ENCODE measurements around the gene PHKA2. TPM values are rescaled to one million over a fixed set of nuclear protein-coding genes. Genes with fewer than 3 reads are reported as not detected.

Gene PHKA2
- polyA plus RNA-seq, 1 experiment = 12.3 TPM

DNA sequence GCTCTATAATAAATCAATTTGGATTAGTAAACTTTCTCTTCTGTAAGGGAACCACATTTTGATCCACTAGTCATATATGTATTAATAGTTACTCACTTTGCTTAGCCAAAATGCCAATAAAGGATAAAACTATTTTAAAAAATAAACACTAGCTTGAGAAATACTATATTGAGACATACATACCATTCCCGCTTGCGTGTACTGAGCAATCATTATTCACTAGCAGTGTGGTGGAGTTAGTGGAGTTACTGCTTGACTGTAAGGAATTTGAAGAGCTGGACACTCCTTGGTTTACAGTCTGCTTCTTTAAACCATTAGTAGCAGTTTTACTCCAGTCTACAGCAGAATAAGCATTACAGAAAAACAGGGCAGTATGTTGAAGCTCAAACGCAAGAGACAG is 10.8 kb upstream of the PHKA2 start:
- TF ChIP-seq CTCF (IDR thresholded peaks at IDR 0.05; ENCODE audit: low read depth, low read length) = no peak
- H3K9me3 ChIP-seq (ENCODE audit: control insufficient read depth, insufficient read depth, low read length) = no peaks in the 10 kb centered on the region
- no peaks in the 10 kb centered on the region for H3K27me3 ChIP-seq (ENCODE audit: control insufficient read depth, insufficient read depth, low read length)
- peak overlapping the region; percentile 53 for H3K27ac ChIP-seq (ENCODE audit: low read depth, low read length)
- ChIA-PET CTCF (interaction anchor here (0.5 to 2.7 kb wide), 5 partner anchors 9 to 1031 kb away, joined by 3 to 13 read pairs (median 5); no protein-coding TSS in a partner anchor), POLR2A (interaction anchor here (1.4 to 1.9 kb wide), 2 partner anchors 10 to 11 kb away, joined by 4 to 11 read pairs; partner anchors contain the start of gene PHKA2)
- peak; percentile 67 for DNase-seq (ENCODE audit: low read depth, low spot score)
- H3K4me3 ChIP-seq (ENCODE audit: low read depth, low read length) = no peak overlapping the region; the same call in 1 of the 2 replicates

DNA sequence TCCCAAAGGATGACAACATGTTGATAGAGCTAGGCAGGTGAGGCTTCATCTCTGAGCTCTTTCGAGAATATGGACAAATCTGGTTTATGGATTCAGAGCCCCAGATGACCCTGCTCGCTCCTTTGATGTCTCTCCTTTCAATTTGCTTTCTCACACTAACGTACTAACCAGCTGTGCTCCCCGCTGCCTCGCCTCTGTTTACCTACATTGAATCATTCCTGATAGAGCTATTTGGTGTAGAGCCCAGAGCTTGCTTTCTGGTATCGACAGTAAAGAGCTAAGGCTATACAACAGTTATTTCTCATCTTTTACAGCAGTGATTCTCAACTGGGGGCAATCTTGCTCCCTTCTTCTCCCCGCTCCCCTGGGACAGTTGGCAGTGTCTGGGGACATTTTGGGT is 8.9 kb upstream of the PHKA2 start:
- DNase-seq (ENCODE audit: low read depth, low spot score) = no peak
- Histone ChIP-seq H3K27me3 (ENCODE audit: control insufficient read depth, insufficient read depth, low read length) (no peaks in the 10 kb centered on the region), H3K4me3 (ENCODE audit: low read depth, low read length) (no peak overlapping the region), H3K9me3 (ENCODE audit: control insufficient read depth, insufficient read depth, low read length) (no peaks in the 10 kb centered on the region), H3K27ac (ENCODE audit: low read depth, low read length) (no peak overlapping the region)
- POLR2A ChIA-PET = interaction anchor here (0.5 kb wide), 1 partner anchor 30 kb away, joined by 3 read pairs; no protein-coding TSS in a partner anchor
- CTCF ChIA-PET = interaction anchor here (0.7 kb wide), 1 partner anchor 53 kb away, joined by 7 read pairs; no protein-coding TSS in a partner anchor
- no peak for TF ChIP-seq CTCF (IDR thresholded peaks at IDR 0.05; ENCODE audit: low read depth, low read length)

GRCh38 chrX:18985186-18985435 is 1.2 kb upstream of the PHKA2 start:
- no peak for TF ChIP-seq CTCF (IDR thresholded peaks at IDR 0.05; ENCODE audit: low read depth, low read length)
- no peak for DNase-seq (ENCODE audit: low read depth, low spot score)
- CTCF ChIA-PET = interaction anchor here (0.7 to 2.1 kb wide), 6 partner anchors 9 to 348 kb away, joined by 3 to 13 read pairs (median 4); no protein-coding TSS in a partner anchor
- no peaks in the 10 kb centered on the region for H3K27me3 ChIP-seq (ENCODE audit: control insufficient read depth, insufficient read depth, low read length)
- H3K27ac ChIP-seq (ENCODE audit: low read depth, low read length) = peak overlapping the region; percentile 68
- peak overlapping the region; percentile 68 for H3K4me3 ChIP-seq (ENCODE audit: low read depth, low read length)
- H3K9me3 ChIP-seq (ENCODE audit: control insufficient read depth, insufficient read depth, low read length) = no peaks in the 10 kb centered on the region
- POLR2A ChIA-PET = interaction anchor here (1.0 kb wide), 1 partner anchor 10 kb away, joined by 4 read pairs; no protein-coding TSS in a partner anchor

GRCh38 chrX:18984381-18985185 is 669 bp upstream of the PHKA2 start:
- peak; percentile 54 for TF ChIP-seq CTCF (IDR thresholded peaks at IDR 0.05; ENCODE audit: low read depth, low read length)
- DNase-seq (ENCODE audit: low read depth, low spot score) = no peak
- no peaks in the 10 kb centered on the region for H3K9me3 ChIP-seq (ENCODE audit: control insufficient read depth, insufficient read depth, low read length)
- CTCF ChIA-PET = interaction anchor here (0.7 to 2.1 kb wide), 6 partner anchors 10 to 349 kb away, joined by 3 to 13 read pairs (median 4); no protein-coding TSS in a partner anchor
- H3K27me3 ChIP-seq (ENCODE audit: control insufficient read depth, insufficient read depth, low read length) = no peaks in the 10 kb centered on the region
- H3K27ac ChIP-seq (ENCODE audit: low read depth, low read length) = peak overlapping the region; percentile 68
- peak overlapping the region; percentile 68 for H3K4me3 ChIP-seq (ENCODE audit: low read depth, low read length)
- POLR2A ChIA-PET = interaction anchor here (0.6 to 1.8 kb wide), 3 partner anchors 10 to 282 kb away, joined by 3 to 11 read pairs (median 4); no protein-coding TSS in a partner anchor
